GM10847 (cell line): ENCODE results near the gene HDAC10.

Experiments
- POLR2A ChIP-seq: IDR thresholded peaks from 2 replicates; pipeline ENCODE4 v1.6.1; 2011; ENCODE audit not compliant: insufficient read length; ENCODE audit errors: extremely low read depth

The HDAC10 gene

GRCh38 chr22:50244420-50245213 lies 6.4 kb downstream of the HDAC10 start, which contains the start of gene TUBGCP6:
TUBGCP6 (minus strand) TSS chr22:50245023; CDS start chr22:50244459, 564 bp downstream.
- peak; percentile 89 for TF ChIP-seq POLR2A

GRCh38 chr22:50243685-50244419 lies 7.2 kb downstream of the HDAC10 start:
- no peak for TF ChIP-seq POLR2A

GRCh38 chr22:50242406-50242949 lies 8.6 kb downstream of the HDAC10 start:
- no peak for TF ChIP-seq POLR2A

- TF ChIP-seq POLR2A, result no peak
Observed at GRCh38 chr22:50238755-50239154, 12.3 kb downstream of the HDAC10 start.

GRCh38 chr22:50236731-50237409 lies 14.2 kb downstream of the HDAC10 start:
- TF ChIP-seq POLR2A, result no peak

- no peak for TF ChIP-seq POLR2A
Observed at GRCh38 chr22:50233223-50233622, 17.8 kb downstream of the HDAC10 start.

GRCh38 chr22:50232481-50233151 lies 18.4 kb downstream of the HDAC10 start:
- TF ChIP-seq POLR2A, result no peak

GRCh38 chr22:50229370-50229769 lies 21.7 kb downstream of the HDAC10 start:
- TF ChIP-seq POLR2A, result no peak

GRCh38 chr22:50228366-50228765 lies 22.7 kb downstream of the HDAC10 start:
- no peak for TF ChIP-seq POLR2A

GRCh38 chr22:50227579-50228215 lies 23.4 kb downstream of the HDAC10 start:
- TF ChIP-seq POLR2A, result no peak

- TF ChIP-seq POLR2A, result no peak
Observed at GRCh38 chr22:50226875-50227165, 24.2 kb downstream of the HDAC10 start.

GRCh38 chr22:50226063-50226874 lies 24.8 kb downstream of the HDAC10 start:
- no peak for TF ChIP-seq POLR2A

GRCh38 chr22:50225200-50225969 lies 25.7 kb downstream of the HDAC10 start:
- no peak for TF ChIP-seq POLR2A
